Retina (tissue), 1 donor: Measurements from ENCODE around the gene MARCHF7.
"Not testable (repeated sequence)": the region's sequence is repeated elsewhere in the genome, so short reads cannot be mapped to it uniquely, and the experiment has no call there.

Experiments used
- DNase-seq: peaks from one replicate; pipeline ENCODE4 v3.0.0-alpha.2; 2016

The MARCHF7 gene

DNA sequence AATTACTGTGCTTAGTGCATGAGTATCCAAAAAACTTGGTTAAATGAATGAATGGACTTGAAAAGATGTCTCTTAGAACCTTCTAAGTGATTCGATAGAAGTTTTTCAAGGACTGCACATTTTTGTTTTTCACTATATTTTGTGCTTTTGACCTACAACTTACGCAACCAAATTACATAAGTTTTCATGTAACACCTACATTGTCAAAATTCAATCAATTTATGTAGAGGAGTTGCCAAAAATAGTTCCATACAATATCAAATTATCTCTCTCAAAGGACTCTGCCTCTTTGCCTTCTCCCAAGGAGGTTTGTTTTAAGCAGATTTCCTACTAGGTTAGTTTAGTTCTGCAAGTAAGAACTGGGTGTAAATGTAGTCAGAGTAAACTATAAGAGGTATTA lies 10.3 kb downstream of the MARCHF7 start:
- DNase-seq = no peak

DNA sequence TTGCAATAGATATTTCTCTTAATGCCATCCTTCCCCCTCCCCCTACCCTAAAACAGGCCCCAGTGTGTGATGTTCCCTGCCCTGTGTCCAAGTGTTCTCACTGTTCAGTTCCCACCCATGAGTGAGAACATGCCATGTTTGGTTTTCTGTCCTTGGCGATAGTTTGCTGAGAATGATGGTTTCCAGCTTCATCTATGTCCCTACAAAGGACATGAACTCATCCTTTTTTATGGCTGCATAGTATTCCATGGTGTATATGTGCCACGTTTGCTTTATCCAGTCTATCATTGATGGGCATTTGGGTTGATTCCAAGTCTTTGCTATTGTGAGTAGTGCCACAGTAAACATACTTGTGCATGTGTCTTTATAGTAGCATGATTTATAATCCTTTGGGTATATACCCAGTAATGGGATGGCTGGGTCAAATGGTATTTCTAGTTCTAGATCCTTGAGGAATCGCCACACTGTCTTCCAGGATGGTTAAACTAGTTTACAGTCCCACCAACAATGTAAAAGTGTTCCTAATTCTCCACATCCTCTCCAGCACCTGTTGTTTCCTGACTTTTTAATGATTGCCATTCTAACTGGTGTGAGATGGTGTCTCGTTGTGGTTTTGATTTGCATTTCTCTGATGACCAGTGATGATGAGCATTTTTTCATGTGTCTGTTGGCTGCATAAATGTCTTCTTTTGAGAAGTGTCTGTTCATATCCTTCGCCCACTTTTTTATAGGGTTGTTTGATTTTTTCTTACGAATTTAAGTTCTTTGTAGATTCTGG lies 12.7 kb downstream of the MARCHF7 start:
- DNase-seq = not testable (repeated sequence)

DNA sequence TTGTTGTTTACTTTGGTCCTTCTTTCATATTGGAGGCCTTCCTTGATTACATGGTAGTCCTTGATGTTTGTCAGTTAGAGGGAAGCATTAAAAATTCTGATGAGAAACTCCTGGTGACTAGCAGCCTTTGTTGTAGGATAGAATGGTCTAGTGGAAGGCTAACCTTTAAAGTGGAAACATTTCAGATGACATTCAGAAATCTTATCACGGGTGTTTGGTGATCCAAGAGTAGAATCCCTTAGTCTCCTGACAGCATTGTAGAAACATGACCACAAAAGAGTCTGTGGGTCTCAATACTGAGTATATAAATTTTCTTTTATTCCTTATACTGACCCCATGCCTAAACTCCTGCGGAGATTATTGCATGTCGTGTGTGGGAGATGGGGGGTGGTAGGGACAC lies 13.4 kb downstream of the MARCHF7 start:
- no peak for DNase-seq

DNA sequence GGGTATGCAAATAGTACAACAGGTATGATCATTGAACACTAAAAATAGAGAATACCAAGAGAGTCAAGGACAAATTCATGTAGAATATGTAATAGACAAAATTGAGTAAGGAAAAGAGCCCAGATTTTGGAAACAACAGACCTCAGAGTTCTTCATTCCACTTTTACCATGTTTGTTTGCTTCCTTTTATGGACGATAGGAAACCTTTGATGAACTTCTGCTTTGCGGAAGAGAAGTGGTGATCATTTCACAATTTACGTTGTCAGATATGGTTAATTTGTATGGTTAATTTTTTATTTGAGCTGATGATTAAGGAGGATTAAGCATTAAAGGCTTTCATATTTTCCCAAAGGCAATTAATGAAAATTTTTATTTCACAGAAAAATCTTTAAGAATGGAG lies 16.3 kb downstream of the MARCHF7 start:
- DNase-seq = no peak

DNA sequence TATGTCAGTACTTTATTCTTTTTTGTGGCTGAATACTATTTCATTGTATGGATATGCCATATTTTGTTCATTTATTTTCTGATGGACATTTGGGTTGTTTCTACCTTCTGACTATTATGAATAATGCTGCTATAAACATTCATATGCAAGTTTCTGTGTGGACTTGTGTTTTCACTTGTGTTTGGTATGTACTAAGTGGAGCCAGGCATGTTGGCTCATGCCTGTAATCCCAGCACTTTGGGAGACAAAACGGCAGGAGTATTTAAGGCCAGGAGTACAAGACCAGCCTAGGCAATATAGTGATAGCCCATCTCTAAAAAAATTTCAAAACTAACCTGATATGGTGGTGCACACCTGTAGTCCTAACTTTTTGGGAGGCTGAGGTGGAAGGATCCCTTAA lies 23.3 kb downstream of the MARCHF7 start:
- no peak for DNase-seq

DNA sequence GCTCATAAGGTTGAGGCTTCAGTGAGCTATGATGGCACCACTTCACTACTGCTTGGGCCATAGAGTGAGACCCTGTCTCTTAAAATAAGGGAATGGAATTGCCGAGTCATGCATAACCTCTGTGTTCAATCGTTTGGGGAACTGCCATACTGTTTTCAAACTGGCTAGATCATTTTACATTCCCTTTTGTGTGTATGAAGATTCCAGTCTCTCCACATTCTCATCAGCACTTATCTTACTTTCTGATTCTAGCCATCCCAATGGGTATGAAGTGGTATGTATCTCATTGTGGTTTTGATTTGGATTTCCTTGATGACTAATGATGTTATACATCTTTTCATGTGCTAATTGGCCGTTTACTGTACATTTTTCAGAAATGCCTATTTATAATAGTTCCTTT lies 23.7 kb downstream of the MARCHF7 start:
- no peak for DNase-seq

DNA sequence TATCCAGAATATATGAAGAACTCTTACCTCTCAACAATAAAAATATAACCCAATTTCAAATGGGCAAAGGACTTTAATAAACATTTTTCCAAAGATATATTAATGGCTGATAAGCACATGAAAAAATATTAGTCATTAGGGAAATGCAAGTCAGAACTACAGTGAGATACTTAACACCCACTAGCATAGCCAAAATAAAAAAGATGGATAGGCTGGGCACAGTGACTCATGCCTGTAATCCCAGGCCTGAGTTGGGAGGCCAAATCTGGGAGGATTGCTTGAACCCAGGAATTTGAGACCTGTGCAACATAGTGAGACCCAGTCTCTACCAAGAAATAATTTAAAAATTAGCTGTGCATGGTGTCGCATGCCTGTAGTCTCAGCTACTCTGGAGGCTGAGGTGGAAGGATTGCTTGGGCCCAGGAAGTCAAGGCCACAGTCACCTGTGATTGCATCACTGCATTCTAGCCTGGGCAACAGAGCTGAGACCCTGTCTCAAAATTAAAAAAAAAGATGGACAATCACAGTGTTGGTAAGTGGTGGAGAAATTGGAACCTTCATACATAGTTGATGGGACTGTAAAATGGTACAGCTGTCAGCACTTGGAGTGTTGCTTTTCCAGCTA lies 25.1 kb downstream of the MARCHF7 start:
- no peak for DNase-seq

DNA sequence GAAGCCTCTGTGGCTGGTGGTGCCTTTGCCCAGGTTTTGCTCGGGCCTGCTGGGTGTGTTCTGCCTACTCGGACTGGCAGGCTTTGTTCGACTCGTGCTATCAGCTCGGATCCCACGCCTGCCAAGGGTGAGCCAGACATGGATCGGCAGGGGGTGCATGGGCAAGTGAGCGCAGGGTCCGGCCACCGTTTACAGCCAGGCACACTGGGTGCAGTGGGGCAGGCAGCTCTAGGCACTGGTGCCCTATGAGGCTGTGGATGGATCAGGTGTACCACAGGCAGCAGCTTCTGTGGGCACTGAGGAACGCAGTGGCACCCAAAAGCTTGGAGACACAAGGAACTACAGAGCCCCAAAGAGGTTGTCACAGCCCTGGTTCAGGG lies 25.6 kb downstream of the MARCHF7 start:
- DNase-seq = no peak

DNA sequence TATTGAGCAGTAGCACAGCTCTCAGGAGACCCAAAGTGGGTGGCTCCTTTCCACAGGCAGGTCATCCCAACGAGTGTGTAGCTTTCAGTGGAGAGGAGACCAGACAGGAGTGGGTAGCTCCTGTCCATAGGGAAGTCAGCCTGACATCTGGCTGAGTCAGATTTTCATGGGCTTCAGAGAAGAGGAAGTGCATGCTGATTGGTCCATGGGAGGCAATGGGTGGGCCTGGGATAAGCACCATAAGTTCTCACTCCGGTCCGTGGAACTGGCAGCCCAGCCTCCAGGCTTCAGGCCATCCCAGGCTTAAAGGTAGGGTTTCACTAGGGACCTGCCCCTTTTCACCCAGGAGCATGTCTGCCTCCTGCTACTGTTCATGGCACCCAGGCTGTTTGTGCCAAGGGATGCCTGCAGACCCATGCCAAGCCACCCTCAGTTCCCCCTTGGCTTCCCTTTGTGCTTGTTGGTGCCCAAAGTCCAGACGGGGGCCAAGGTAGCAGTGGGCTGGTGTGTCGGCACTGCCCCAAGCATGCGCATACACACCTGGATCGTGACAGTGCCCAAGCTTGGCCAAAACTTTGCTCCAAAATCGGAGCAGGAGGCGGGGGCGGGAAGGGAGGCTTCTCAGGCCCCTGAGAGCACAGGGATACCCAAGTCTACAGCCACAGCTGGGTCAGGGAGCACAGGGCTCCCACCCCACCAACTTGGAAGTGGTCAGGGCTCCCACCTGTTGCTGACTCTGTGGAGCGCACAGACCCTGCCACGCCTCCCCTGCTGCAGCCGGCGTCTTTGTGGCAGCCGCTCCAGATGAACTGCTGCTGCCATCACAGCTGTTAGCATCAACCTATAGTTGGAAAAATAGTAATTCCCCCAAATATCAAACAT lies 26.4 kb downstream of the MARCHF7 start:
- no peak for DNase-seq

DNA sequence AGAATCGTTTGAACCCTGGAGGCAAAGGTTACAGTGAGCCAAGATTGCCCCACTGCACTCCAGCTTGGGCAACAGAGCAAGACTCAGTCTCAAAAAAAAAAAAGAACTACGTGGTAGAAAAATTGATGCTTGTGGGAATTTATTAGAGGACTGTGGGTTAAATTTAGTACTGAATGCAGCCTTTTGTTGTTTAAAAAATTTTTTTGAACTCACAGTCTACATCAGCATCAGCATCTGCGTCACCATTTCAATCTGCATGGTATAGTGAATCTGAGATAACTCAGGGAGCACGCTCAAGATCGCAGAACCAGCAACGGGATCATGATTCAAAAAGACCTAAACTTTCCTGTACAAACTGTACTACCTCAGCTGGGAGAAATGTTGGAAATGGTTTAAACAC lies 30.5 kb downstream of the MARCHF7 start:
- DNase-seq = no peak

DNA sequence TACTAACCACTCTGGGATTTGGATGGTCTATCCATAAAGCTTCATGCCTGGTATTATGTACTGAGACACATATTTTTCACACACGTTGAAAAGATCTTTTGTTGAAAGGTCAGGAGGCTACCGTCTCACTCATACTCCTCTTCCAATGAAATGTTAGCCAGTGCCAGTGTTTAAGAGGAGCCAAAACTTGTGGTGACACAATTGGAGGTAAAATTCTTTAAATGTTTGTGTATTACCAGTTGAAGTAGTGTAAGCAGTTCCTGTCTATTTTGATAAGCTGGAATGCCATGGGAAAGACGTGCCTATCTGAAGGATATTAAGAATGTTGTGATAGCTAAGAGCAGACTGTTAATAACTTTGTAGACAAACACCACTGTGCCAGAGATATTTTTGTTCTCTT lies 32.1 kb downstream of the MARCHF7 start:
- no peak for DNase-seq

DNA sequence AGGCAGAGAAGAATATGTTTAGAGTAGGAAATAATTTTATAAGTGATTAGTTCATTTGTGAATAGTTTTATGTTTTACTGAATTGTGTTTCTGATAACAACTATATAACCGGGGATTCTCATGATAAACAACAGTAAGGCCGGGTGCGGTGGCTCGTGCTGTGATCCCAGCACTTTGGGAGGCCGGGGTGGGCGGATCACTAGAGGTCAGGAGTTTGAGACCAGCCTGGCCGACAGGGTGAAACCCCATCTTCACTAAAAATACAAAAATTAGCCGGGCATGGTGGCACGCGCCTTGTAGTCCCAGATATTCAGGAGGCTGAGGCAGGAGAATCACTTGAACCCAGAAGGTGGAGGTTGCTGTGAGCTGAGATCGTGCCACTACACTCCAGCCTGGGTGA lies 32.9 kb downstream of the MARCHF7 start:
- not testable (repeated sequence) for DNase-seq

DNA sequence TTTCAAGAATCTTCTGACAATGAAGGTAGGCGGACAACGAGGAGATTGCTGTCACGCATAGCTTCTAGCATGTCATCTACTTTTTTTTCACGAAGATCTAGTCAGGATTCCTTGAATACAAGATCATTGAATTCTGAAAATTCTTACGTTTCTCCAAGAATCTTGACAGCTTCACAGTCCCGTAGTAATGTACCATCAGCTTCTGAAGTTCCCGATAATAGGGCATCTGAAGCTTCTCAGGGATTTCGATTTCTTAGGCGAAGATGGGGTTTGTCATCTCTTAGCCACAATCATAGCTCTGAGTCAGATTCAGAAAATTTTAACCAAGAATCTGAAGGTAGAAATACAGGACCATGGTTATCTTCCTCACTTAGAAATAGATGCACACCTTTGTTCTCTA lies 35.8 kb downstream of the MARCHF7 start:
- no peak for DNase-seq

DNA sequence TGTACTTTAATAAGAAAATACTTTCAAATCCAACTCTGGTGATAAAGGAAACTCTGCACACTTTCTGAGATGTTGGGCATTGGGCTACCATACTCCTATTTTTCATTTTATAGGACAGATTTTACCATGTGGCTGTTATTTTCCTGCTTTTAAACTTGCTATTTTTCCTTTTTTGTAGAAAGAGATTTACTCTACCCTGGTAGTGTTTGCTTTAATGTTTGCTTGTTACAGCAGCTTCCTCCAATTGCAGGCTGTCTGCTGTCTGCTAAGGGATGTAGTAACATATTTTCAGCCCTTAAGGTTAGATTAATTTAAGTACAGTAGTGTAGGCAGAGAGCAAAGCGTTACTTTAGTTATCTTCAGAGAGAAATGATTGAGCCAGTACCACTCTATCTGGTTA lies 38.6 kb downstream of the MARCHF7 start:
- DNase-seq = no peak

DNA sequence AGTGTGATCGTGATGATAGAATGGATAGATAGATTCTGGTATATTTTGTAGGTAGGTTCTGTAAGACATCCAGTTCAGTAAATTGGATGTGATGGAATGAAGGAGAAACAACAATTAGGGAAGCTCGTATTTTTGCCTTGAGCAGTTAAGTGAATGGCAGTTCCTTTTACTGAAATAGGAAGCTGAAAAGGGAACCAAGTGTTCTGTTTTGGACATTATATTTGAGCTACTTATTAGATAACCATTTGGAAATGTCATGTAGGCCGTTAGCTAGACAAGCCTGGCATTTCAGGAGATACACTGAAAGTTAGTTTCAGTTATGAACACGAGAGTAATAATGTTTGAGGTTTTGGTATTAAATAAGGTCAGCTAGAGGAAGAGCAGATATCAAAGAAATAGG lies 41.5 kb downstream of the MARCHF7 start:
- DNase-seq = no peak

DNA sequence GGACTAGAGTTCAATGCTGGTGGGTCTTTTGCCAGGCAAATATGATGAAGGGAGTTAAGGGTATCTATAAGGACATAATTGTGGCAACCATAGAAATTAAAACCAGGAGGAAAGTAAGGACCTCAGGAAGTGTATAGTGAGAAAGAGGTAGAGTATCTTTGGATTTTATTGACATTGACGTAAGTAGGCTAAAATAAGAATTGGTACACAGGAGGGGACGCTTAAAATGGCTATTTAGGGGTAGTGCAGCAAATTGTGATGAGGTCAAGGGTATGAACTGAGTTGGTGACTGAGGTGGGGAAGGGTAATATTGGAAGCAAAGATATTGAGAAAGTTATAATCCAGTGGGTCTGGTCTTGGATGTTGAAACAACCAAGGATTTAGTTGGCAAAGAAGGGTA lies 42.7 kb downstream of the MARCHF7 start:
- no peak for DNase-seq

DNA sequence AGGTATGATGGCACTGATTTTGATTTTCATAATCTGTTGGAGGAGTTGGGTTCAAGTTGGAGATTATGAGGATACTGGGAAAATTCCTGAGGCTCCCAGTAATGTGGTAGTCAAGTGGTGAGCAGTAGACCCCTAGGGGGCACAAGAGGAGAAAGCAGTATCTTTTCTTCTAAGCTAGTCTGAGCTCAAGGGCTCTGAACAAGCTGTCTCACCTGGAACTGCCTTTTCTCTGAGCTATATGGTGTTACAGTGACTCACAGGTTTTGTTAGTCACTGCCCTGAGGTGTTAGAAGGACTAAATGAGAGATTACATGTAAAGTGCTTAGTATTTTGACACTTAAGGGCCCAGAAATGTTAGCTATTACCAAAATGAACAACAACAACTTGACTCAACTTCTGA lies 43.5 kb downstream of the MARCHF7 start:
- no peak for DNase-seq

DNA sequence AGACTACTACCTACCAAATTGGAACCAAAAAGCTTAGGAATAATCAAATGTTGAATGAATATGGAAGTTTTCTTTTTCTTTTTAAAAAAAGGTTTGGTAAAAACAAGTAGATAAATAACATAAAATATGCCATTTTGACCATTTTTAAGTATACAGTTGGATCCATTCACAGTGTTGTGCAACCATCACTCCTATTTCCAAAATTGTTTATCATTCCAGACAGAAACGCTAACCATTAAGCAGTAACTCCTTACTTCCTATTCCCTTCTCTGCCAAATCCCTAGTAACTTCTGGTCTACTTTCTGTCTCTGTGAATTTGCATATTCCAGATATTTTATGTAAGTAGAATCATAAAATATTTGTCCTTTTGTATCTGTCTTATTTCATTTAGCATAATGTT lies 45.9 kb downstream of the MARCHF7 start:
- no peak for DNase-seq

DNA sequence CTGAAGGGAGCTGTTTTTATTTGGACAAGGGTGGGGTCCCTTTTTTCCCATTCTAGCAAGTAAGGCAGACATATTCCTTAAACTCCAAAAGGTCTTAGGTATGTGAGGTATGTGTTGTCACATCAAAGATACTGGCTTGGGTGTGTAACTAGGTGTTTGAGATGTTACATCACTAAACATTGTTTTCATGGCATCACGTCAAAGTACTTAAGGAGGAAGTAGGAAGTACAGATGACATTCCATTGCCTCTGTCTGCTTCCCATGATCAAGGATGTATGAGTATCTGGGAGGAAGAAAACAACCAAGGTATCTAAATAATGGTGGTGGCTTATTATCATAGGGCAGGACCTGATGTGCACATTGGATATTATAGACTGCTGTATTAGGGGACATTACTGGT lies 46.4 kb downstream of the MARCHF7 start:
- DNase-seq = no peak

DNA sequence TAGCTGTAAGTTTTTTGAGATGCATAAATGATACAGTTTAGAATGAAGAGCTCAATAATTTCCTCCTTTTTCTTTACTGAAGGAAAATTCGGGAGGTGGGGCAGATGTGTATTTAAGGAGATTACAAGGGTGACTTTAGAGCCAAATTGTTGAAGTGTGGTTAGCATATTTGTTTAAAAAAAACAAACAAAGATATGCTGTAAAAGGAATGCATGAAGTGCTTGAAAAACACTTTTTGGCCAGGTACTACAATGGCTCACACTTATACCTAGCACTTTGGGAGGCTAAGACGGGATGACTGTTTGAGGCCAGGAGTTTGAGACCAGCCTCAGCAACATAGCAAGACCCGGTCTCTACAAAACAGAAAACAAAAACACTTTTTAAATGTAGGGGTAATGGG lies 47.3 kb downstream of the MARCHF7 start:
- DNase-seq = no peak

DNA sequence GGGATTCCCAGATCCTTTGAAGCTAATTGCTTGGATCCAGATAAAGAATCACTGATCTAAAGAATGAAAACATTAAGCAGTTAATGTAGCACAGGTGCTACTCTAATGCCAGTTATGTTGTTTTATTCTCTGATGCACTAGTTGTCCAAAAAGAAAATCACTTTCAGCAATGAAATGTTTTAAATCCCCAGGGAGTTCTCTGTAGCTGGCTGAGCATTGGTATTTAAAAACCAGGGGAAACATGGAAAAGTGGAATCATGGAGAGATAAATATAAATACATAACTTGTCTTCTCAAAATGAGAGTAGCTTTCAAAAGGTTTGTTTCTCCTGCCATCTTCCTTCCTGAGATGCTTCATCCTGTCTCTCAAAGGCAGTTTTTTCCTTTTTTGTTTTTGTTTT lies 48.0 kb downstream of the MARCHF7 start:
- DNase-seq = no peak

DNA sequence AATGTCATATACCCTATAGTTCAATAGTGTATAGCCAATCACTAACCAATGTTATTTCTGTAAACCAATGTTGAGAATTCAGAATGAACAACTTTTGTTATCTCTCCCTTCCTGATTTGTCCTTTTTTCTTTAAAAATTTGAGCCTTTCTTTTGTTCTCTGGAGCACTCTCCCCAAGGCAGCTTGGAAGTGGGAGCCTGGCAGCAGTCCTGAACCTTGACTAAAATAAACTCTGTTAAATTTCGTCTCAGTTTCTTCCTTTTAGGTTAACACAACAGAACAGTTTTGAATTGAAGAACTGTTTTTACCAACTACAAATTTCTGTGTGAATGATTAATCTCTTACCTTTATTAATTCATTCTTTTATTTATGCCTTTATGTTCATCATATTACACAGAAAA lies 49.8 kb downstream of the MARCHF7 start:
- DNase-seq = no peak
